GM12878 (cell line): ENCODE data around the gene ZYX.

Source experiments
- ASH2L ChIP-seq: fragments of 300-600, 200-600 bp; sonication (generic); IDR thresholded peaks from 2 replicates; pipeline ENCODE4 v1.6.1; 2017; ENCODE audit warnings: low read depth, mild to moderate bottlenecking, borderline replicate concordance
- ATF3 ChIP-seq: IDR thresholded peaks from 2 replicates; pipeline ENCODE4 v1.6.1; 2011; ENCODE audit warnings: low read depth, mild to moderate bottlenecking, low read length, moderate library complexity, borderline replicate concordance; ENCODE audit errors: extremely low read depth
- CHD1 ChIP-seq: IDR thresholded peaks from 2 replicates; pipeline ENCODE4 v1.6.1; 2012; ENCODE audit warnings: low read depth, low read length, improper control_type of control experiment
- CTCF ChIP-seq, 3 experiments: IDR thresholded peaks in 2 of 3; conservative IDR thresholded peaks in 1 of 3; 2 replicates each; pipeline ENCODE4 v1.5.1; 2011; ENCODE audit warnings: low read depth in 3 of 3, low read length in 3 of 3, mild to moderate bottlenecking in 3 of 3, control low read depth in 2 of 3, moderate library complexity in 2 of 3, inconsistent platforms in 1 of 3, mixed read lengths in 1 of 3; ENCODE audit not compliant: control insufficient read depth in 2 of 3, insufficient read depth in 1 of 3; ENCODE audit errors: extremely low read depth in 1 of 3
- FOS ChIP-seq: IDR thresholded peaks from 3 replicates; pipeline ENCODE4 v1.6.1; 2011; ENCODE audit warnings: borderline replicate concordance; ENCODE audit not compliant: insufficient read length; ENCODE audit errors: extremely low read depth
- FOXM1 ChIP-seq: IDR thresholded peaks from 2 replicates; pipeline ENCODE4 v1.6.1; 2012; ENCODE audit warnings: low read depth, mild to moderate bottlenecking, inconsistent platforms, low read length, moderate library complexity
- HDAC2 ChIP-seq: fragments of 200-600 bp; sonication (generic); IDR thresholded peaks from 2 replicates; pipeline ENCODE4 v1.6.1; 2017
- MAX ChIP-seq: IDR thresholded peaks from 2 replicates; pipeline ENCODE4 v1.6.1; 2012; ENCODE audit warnings: low read depth, low read length, improper control_type of control experiment
- POLR2A ChIP-seq: IDR thresholded peaks from 2 replicates; pipeline ENCODE4 v1.6.1; 2011; ENCODE audit warnings: low read depth, mild to moderate bottlenecking, low read length
- POLR2AphosphoS5 ChIP-seq: IDR thresholded peaks from 2 replicates; pipeline ENCODE4 v1.6.1; 2011; ENCODE audit warnings: mild to moderate bottlenecking, low read length, inconsistent platforms
- RAD21 ChIP-seq: IDR thresholded peaks from 2 replicates; pipeline ENCODE4 v1.6.1; 2011; ENCODE audit warnings: mild to moderate bottlenecking, low read depth, low read length, moderate library complexity; ENCODE audit not compliant: insufficient read depth
- TCF7 ChIP-seq: IDR thresholded peaks from 2 replicates; pipeline ENCODE4 v1.6.1; 2014; ENCODE audit warnings: antibody characterized with exemption, borderline replicate concordance

GRCh38 chr7:143390104-143390772 lies 9.1 kb downstream of the ZYX start:
- TF ChIP-seq CTCF (IDR thresholded peaks at IDR 0.05 in 2 of 3, conservative IDR thresholded peaks at IDR 0.05 in 1 of 3; ENCODE audit: control insufficient read depth in 2 of 3, extremely low read depth in 1 of 3, insufficient read depth in 1 of 3, low read depth in 3 of 3, low read length in 3 of 3) (no peak), HDAC2 (no peak), FOXM1 (no peak), ATF3 (no peak), POLR2A (no peak; the same call in 1 of the 2 replicates), POLR2AphosphoS5 (no peak), MAX (no peak), CHD1 (no peak), TCF7 (no peak), RAD21 (no peak), ASH2L (no peak), FOS (no peak)
